GM18519 (cell line): ENCODE data around the gene IGSF21.

Experiments used
- ATAC-seq: cut with Tn5 transposase; IDR thresholded peaks from one replicate; pipeline ENCODE4 v1.9.1; 2021; ENCODE audit warnings: mild to moderate bottlenecking, moderate library complexity; ENCODE audit not compliant: unreplicated experiment, low FRiP score

The IGSF21 gene

DNA sequence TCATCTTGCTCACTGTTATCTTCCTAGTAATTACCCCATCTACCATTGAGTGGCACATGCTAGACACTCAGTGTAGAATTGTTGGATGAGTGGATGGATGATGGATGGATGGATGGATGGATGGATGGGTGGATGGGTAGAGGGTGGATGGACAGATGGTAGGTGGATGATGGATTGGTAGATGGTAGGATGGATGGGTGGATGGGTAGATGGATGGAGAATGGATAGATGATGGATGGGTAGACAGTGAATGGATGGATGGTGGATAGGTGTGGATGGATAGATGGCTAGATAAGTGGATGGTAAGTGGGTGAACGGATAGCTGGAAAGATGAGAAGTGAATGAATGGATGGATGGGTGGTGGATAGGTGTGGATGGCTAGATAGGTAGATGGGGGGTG is 207.9 kb downstream of the IGSF21 start:
- ATAC-seq, result no peak

DNA sequence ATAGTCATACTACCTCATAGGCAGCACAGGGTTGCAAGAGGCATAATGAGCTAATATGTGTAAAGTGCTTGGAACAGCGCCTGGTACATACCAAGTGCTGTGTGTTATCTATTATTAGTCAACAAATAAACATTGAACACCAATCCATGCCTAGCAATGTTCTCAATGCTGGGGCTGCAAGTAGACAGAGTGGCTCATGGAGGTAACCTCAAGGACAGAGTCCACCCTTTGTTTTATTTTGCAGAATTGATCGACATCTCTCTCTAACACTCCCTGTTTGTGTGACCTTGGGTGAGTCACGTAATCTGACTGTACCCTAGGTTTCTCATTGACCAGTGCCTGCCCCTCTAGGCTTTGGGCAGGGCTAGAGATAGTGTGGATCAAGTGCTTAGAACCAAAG is 209.2 kb downstream of the IGSF21 start:
- ATAC-seq, result no peak

GRCh38 chr1:18319099-18319498 is 211.5 kb downstream of the IGSF21 start:
- ATAC-seq, result no peak

DNA sequence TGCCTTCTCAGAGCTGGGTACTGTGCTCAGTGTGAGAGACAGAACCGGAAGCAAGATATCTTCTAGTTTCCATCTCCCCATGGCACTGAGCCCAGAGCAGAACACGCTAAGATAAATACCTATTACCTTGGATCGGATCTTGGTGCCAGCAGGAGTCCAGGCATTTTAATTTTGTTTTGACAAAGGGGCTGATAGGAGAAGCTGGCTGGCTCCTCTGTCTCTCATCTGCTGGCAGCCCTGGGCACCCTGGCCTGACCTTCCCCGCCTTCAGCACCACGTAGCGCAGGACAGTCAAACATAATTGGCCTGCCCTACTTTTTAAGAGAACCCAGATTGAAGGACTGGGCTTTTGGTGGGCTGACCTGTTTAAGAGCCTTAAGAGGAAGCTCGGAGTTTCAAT is 212.5 kb downstream of the IGSF21 start:
- ATAC-seq, result no peak

GRCh38 chr1:18322368-18323032 is 214.9 kb downstream of the IGSF21 start:
- no peak for ATAC-seq

- no peak for ATAC-seq
Measured at GRCh38 chr1:18323259-18323658, 215.7 kb downstream of the IGSF21 start.

- no peak for ATAC-seq
Measured at GRCh38 chr1:18324246-18324645, 216.6 kb downstream of the IGSF21 start.

DNA sequence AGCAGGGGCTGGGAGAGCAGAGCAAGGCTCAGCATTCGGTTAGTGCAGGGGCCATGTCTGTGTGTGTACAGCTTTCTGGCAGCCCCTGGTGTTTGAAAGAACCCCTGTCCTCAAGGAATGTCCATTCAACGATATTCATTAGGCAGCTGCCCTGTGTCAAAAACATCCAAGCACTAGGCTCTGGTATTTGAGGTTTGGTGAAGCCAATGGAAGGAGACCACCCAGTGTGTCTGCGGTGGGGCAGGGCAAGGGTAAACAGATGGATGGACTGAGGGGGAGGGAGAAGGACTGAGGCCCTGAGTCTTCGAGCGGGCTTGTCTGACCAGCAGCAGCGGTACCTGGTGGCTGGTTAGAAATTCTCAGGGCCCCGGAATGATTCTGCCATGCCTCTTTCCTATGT is 217.5 kb downstream of the IGSF21 start:
- ATAC-seq, result no peak

GRCh38 chr1:18326211-18326897 is 218.8 kb downstream of the IGSF21 start:
- no peak for ATAC-seq

- ATAC-seq, result no peak
Measured at GRCh38 chr1:18327650-18328049, 220.1 kb downstream of the IGSF21 start.

DNA sequence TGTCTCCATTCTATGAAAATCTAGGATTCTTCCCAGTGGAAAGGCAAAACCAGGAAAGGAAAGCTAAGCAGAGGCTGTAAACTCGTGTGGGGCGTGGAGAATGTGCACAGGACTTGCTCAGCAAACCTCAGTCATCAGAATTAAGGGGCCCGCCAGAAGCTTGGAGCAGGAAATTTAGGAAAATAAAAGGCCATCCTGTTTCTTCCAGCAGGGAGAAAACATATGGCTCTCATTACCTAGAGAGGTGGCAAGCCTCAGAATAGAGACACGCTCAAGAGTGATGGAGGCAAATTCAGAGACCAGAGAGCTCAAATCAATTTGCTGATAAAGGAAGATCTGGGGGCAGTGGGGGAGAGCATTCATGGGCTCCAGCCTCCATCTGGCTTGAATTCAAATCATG is 221.2 kb downstream of the IGSF21 start:
- no peak for ATAC-seq

GRCh38 chr1:18329469-18330253 is 222.1 kb downstream of the IGSF21 start:
- ATAC-seq, result no peak

DNA sequence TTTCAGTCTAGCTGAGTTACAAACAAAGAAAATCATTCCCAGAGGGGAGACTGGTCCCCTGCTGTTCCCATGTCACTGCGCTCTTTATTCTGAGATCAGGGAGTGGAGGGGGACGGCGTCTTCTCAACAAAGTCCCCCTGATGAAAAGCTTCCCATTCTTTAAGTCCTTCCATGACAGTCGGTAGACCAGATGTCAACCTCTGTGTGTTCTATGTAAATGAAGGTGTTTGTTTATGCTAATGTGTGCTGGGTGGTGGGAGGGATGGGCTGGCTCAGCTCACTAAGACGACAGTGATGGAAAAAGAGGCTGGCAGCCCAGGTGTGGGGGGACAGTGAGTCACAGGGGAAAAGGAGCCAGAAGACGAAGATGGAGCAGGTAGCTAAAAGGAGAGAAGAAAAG is 225.0 kb downstream of the IGSF21 start:
- no peak for ATAC-seq

GRCh38 chr1:18333220-18333619 is 225.6 kb downstream of the IGSF21 start:
- no peak for ATAC-seq

- no peak for ATAC-seq
Measured at GRCh38 chr1:18336801-18337200, 229.2 kb downstream of the IGSF21 start.

DNA sequence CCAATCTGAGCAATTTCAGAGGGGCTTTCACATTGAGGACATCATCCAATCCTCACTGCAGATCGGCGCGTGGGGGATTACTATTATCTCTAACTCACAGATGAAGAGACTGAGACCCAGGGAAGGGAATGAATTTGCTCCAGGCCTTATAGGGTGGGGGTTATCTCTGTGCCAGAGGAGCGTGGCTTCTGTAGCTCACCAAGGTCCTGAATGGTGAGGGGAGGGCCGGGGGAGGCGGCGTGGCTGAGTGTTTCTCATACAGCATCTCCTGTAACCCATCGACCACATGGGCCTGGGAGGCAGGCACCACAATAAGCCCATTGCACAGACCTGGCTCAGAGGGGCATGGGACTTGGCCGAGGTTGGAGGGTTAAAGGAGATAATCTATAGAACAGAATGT is 230.2 kb downstream of the IGSF21 start:
- no peak for ATAC-seq

GRCh38 chr1:18339161-18339560 is 231.6 kb downstream of the IGSF21 start:
- ATAC-seq, result no peak

DNA sequence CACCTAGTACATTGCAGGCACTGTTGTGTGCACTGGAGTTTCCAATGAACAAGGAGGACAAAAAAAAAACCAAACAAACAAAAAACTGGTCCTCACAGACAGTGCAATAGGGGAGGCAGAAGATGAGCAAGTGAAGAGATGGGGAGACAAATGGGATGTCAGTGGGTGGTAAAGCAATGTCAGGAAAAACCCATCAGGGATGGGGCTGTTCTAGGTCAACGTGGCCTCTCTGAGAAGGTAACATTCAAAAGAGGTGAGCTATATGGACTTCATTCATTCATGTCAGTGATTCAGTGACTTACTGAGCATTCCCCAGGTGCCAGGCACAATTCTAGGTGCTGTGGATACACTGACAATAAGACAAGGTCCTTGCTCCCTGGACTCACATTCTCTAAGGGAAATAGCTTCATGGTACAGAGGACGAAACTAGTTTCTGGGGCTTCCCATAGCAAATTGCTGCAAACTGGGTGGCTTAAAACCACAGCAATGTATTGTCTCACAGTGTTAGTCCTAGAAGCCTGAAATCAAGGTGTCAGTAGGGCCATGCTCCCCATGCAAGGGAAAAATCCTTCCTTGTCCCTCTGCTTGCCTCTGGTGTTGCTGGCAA is 232.7 kb downstream of the IGSF21 start:
- ATAC-seq, result no peak

DNA sequence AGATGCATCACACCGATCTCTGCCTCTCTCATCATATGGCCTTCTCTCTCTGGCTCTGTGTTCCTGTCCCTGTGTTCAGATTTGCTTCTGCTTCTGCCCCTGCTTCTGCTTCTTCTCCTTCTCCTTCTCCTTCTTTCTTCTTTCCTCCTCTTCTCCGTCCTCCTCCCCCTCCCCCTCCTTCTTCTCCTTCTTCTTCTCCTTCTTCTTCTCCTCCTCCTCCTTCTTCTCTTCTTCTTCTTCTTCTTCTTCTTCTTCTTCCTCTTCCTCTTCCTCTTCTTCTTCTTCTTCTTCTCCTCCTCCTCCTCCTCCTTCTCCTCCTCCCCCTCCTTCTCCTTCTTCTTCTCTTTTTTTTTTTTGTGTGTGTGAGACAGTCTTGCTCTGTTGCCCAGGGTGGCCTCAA is 233.2 kb downstream of the IGSF21 start:
- no peak for ATAC-seq

DNA sequence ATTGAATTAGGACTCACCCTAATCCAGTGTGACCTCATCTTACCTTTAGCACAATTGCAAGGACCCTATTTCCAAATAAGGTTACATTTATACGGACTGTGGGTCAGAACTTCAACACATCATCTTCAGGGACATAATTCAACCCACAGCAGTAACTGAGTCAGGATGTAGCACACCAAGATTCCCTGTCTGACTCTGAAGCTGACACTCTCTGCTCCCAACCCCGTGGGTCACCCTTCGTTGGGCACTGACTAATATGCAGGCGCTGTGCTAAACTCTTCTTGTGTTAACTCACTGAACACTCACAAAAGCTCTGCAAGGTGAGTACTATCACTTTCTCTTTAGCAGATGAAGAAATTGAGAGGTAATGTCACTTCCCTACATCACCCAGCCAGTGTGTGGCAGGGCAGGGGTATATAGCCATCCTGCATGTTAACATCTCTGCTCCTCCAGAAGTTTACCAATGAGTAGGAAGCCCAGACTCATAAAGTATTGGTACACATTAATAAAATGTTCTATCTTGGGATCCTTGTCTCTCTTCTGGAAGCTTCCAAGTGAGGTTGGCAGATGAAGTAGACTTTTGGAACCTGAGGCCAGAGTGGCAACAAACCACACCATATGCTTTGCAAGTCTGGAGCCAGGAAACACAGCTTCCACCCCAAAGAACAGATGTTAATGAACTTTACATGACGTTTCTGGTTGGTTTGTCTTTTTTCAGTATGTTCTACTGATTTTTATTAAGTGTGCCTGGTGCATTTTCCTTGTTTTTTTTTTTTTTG is 233.9 kb downstream of the IGSF21 start:
- no peak for ATAC-seq
